D341Med (cell line): ENCODE measurements around the gene ACADVL.

Source experiments
- DNase-seq: peaks from one replicate; pipeline ENCODE4 v3.0.0; 2012; ENCODE audit warnings: low spot score

Gene ACADVL

DNA sequence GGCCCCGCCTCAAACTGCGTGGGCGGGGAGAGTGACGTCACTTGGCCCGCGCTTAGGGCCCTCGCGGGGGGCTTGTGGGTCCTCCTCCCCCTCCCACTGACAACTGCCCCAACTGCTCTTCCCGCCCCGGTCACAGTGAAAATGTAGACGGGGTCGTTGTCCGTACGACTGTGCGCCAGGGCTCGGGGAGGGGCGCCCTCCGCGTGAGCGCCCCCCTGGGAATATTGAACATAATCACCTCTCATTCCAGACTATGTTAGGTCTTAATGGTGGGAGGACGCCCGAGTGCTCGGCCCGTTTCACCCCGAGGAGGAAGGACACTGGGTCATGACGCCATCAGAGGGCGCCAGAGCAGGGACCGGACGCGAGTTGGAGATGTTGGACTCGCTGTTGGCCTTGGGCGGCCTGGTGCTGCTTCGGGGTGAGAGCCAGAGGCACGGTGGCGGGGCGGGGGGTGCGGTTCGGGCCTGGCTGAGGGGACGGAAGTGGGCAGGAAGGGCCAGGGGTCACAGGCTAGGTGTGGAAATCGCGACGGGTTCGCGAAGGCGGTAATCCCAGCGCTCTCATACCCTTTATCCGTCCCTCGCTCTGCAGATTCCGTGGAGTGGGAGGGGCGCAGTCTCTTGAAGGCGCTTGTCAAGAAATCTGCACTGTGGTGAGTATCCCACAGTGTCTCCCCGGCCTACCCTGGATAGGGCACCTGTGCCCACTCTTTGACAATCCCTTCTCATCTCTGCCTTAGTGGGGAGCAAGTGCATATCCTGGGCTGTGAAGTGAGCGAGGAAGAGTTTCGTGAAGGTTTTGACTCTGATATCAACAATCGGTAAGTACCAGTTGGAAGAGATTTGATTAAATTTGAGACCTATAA, 32.7 kb downstream of the ACADVL start, which contains the start of gene ELP5:
Gene ELP5 (plus strand): TSS at position 40 of the 868 bp plus-strand sequence. CDS start 336 bp downstream, at position 376.
- peak; percentile 81 for DNase-seq

DNA sequence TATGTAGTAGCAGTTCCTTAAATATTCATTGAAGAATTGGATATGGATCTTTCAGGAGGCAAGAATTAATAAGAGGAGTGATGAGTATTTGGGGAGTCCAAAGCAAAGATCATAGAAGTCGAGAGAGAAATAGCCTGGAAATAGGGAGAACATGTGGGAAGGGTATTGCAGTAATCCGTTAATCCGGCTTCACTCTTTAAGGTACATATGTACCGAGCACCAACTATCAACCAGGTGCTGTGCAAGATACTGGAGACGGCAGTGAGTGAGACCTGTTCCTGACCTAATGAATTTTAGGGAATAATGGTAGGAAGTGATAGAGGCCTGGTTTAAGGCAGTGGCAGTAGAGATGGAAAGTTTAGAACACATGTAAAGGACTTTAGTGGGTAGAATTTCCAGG, 33.3 kb downstream of the ACADVL start:
- no peak for DNase-seq

DNA sequence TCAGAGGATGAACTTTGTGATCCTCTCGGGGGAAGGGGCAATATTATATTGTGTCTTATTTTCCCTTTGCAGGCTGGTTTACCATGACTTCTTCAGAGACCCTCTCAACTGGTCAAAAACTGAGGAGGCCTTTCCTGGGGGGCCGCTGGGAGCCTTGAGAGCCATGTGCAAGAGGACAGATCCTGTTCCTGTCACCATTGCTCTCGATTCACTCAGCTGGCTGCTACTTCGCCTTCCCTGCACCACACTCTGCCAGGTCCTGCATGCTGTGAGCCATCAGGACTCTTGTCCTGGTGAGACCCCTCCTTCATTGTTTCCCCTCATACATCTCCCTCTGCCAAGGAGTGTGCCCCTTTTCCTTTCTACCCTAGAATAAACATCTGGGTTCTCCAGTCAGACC, 34.8 kb downstream of the ACADVL start:
- DNase-seq = no peak

DNA sequence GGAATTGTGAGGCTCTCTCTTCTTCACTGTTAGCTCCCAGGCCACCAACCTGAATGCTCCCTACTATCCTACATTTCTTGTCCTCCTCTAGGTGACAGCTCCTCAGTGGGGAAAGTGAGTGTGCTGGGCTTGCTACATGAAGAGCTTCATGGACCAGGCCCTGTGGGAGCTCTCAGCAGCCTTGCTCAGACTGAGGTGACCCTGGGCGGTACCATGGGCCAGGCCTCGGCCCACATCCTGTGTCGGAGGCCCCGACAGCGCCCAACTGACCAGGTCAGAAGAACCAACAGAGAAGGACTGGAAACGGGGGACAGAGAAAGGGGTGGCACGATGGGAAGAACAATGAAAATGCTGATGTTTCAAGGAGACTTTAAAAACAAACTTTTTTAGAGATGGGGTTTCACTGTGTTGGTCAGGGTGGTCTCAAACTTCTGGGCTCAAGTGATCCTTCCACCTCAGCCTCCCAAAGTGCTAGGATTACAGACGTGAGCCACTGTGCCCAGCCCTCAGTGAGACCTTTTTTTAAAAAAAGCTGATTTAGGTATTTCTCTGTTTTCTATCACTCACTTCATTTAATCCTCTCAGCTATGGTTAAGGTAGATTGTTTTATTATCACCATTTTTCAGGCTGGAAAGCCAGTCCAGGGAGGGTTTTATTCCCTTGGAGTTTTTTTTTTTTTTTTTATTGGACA, 37.2 kb downstream of the ACADVL start:
- no peak for DNase-seq

DNA sequence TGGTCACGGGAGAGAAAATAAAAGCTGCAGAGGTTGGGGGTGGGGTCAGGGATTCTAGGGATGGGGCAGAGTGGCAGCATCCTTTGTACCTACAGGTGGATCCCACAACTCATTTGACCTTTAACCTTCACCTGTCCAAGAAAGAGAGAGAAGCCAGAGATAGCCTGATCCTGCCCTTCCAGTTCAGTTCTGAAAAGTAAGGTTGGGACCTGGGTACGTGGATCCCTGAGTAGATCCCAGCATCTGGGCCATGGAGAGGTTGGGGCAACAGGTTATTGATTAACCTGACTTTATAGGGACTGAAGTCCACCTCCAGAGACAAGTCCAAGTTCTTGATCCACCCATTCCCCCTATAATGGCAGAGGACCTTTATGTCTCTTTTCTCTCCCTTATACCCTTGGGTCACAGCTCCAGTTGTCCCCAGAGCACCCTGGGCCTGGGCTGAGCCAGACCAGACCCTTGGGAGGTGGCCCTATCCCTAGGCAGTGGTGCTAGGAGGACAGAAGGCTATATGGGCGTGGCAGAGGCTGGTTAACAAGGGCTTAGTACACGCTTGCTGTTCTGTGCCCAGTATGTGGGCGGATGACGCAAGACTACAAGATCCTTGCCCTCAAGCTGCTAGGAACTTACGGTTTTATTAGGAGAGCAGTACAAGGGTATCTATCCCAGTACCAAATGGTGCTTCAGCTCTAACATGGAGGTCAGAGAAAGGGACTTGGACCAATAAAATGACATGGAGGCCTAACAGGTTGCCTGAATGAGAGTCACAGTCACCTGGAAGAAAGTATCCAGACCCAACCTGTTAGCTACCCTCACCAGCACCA, 39.2 kb downstream of the ACADVL start:
- no peak for DNase-seq

DNA sequence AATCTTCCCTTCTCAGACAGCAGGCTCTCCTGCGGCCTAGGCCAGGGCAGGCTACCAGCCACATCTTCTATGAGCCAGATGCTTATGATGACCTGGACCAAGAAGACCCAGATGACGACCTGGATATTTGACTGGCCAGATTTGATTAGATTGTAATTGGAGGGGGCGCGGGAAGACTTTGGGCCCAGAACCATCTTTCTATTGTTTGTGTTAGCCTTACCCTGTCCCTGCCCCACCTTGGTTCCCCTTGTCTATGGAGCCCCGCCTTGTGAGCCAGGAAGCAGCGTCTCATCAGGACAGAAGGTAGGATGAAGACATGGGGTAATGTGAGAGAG, 39.8 kb downstream of the ACADVL start:
- DNase-seq = no peak

DNA sequence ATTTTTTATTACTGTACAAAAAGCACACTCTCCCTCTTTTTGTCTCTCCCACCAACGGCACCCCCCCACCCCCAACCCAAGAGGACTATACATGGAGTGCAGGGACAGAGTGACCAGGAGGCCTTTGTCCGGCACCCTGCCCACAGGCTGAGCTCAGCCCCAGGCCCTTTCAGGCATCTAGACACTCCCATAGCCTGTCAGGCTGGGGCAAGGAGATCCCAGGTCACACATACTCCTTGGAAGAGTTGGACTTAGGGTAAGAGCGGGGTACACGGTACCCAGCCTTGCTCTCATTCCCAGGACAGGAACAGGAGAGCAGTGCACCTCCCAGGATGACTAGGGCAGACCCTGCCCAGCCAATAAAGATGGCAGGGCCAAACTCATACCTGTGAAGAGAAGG, 40.4 kb downstream of the ACADVL start:
- DNase-seq = no peak

DNA sequence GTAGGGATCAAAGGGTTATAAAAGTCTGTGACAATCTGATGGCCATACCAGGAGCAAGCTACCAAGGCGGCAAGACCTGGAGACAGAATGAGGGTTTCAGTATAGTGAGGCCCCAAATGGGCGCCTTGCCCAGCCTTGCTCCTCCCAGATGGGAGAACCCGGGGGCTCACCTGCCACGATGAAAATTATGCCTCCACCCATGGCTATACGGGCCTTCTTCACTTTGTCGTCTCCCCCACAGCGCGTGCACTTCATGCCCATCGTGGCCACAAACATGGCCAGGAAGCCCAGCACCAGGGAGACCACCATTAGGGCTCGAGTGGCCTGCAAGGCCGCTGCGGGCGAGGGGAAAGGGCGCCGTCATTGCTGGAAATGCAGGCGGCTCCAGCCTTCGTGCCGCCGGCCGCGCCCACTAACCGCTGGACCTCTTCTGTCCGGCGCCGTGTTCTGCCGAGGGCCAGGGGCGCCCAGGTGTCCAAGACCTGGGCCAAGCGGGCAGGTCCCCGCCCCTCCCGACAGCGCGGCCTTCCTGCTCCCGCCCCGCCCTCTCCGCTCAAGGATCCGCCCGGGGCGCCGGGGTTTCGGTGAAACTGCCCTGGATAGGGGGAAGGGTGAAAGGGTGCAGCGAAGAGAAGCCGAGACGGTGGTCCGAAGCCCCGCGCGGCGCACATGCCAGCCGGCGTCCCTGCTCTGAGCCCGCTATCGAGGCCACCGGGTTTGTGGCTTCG, 41.1 kb downstream of the ACADVL start:
- DNase-seq = no peak

DNA sequence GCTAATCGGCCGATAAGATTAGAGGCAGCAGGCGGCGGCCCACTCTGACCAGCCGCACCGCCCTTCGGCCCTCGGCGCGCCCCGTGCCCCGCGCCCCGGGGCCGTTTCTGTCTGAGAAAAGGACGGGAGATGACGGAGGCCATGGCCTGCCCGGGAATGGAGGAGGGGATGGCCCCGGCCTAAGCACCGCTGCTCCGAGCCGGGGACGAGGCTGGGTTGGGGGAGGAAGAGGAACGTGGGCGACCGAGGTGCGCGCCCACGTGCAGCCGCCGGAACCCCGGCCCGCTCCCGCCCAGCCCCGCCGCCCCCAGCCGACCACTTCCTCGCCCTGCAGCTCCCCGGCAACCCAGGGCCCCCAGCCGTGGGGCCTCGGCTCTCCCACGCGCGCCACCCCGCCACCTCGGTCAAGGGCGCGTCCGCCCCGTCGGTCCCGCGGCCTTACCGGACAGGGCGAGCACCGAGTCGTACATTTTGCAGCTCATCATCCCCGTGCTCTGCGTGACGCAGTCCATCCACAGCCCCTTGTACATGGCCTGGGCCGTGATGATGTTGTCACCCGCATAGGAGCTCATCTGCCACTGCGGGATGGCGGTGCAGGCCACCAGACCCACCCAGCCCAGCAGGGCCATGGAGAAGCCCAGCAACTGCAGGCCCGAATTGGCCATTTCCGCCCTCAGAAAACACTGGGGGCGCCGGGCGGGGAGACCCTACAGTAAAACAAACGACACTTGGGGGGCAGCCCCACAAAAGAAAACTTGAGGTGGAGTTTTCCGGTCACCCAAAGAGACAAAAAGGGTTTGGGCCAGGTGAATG, 41.8 kb downstream of the ACADVL start:
- no peak for DNase-seq

DNA sequence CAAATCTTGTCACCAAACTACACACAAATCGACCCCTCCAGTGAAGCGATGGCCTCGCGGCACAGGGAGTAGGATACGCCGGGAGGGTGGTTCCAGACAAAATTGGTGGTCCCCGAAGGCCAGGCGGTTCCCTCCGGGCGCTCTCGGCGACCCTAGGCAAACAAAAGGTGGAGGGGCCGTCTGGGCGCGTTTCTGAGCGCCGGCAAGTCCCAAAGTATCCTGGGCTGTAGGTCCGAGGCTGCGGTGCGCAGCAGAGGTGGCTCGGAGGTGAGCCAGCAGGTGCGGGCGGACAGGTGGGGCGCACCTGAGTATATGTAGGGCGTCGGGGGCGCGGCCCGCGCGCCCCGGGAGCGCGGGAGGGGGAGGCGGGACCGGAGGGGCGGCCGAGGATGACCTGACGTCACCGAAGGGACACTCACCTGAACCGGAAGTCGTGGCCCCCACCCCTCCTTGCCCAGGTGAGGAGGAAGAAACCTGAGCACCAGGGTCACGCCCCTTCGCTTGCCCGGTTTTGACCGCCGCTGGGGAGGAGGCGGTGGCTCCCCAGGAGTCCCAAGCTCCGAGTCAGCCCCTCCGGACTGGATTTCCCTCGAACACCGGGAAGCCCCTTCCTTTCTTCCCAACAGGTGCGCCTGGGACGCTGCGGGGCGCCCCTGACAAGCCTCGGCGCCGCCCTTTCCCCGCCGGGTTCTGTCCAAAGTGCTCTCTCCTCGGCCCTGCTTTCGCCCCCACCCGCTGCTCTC, 42.6 kb downstream of the ACADVL start, which contains the start of gene CLDN7:
Gene CLDN7 (minus strand): TSS at position 287 of the 743 bp plus-strand sequence. CDS start 435 bp downstream, outside the sequence.
- DNase-seq = no peak

DNA sequence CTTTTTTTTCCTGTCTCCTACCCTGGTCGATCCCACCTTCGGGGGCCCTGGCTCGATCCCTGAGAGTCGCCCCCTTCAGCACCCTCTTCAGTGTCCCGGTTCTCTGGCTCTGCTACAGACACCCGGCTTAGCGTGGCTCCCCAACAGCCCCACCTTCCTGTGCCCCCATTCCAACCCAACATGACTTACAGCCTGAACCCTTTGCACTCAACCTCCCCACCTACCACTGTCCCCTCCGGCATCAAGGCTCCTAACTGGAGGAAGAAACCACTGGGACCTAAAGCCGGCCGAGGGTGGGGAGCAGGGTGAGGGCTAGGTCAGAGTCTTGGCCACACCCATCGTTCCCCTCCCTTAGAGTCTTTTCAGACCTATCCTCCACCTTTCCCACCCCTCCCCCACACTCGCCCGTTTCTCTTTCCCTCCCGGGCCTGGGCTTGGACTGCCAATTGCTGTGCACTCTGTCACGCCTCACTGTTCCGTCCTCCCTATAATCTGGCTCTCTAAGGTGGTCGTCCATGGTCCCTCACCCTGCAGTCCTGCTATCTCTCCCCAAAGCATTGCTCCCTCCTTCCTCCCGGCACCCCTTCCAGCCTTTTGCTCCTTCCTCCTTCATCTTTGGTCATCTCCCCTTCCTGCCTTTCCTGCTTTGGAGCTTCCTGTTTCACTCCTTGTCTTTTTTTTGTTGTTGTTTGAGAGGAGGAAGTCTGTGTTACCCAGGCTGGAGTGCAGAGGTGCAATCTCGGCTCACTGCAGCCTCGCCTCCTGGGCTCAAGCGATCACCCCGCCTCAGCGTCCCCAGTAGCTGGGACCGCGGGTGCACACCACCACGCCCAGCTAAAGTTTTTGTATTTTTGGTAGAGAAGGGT, 43.4 kb downstream of the ACADVL start:
- DNase-seq = no peak

DNA sequence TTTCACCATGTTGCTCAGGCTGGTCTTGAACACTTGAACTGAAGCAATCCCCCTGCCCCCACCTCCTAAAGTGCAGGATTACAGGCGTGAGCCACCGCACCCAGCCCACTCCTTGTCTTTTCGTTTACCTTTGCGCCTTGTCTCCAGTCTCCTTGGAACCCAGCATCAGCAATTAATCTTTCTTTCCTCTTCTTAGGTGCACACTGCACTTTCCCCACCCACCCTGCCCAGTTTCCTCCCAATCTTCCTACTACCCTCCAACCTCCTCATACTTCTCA, 44.0 kb downstream of the ACADVL start:
- DNase-seq = no peak

DNA sequence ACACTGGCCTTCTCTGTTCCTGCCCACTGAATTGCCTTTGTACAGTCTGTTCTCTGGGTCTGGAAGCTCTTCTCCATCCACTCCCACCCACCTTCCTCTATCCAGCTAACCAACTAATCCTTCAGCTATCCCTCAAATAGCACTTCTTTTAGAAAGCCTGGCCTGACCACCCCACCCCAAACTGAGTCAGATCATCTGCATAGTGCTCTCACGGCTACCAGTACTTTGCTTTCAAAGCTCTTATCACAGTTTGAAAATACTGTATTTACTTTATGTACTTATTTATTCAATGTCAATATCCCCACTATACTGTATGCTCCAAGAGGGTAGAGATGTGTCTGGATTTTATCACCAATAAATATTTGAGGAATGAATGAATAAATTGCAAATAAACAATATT, 47.0 kb downstream of the ACADVL start:
- no peak for DNase-seq
